IMR-90 (cell line): ENCODE measurements around the gene KRT34. TPM values are rescaled to one million over a fixed set of nuclear protein-coding genes. Genes with fewer than 3 reads are reported as not detected.

Experiments
- ATAC-seq: fragments of 200-7000 bp; cut with Tn5 transposase; 2 replicates; pipeline ENCODE4 v1.9.1; 2020; ENCODE audit warnings: low read depth, mild to moderate bottlenecking, moderate library complexity
- BruUV-seq: library from RNA; stranded (reverse); fragments of 400-500 nt; replicated peaks from 2 replicates; lab custom pipeline; 2021; lab: Mats Ljungman, UMichigan
- CTCF ChIA-PET: fragments of 300-600 bp; formaldehyde crosslinking; extraction: SDS; loops from one replicate; lab custom pipeline; 2021; ENCODE audit warnings: antibody characterized with exemption; lab: Yijun Ruan, JAX
- POLR2A ChIA-PET: fragments of 300-600 bp; sonication (Branson Sonifier 250); formaldehyde crosslinking; loops from one replicate; lab custom pipeline; 2022; ENCODE audit warnings: antibody characterized with exemption; ENCODE audit not compliant: unreplicated experiment; lab: Charles Lee
- DNase-seq: peaks from one replicate; pipeline ENCODE4 v3.0.0; 2013
- H2AFZ ChIP-seq: replicated peaks from 2 replicates; pipeline ENCODE3; 2013; ENCODE audit warnings: low read length, mild to moderate bottlenecking; ENCODE audit not compliant: poor library complexity
- H2AK5ac ChIP-seq: 2 replicates; pipeline ENCODE4 v1.6.1; 2013; ENCODE audit warnings: low read depth, low read length, inconsistent platforms
- H2AK9ac ChIP-seq: replicated peaks from 2 replicates; pipeline ENCODE3; 2013; ENCODE audit warnings: mild to moderate bottlenecking, low read depth, low read length, moderate library complexity; ENCODE audit not compliant: poor library complexity
- H2BK120ac ChIP-seq: 2 replicates; pipeline ENCODE4 v1.6.1; 2013; ENCODE audit warnings: low read depth, low read length, inconsistent platforms
- H2BK15ac ChIP-seq: 3 replicates; pipeline ENCODE4 v1.6.1; 2013; ENCODE audit warnings: low read depth, low read length, inconsistent platforms
- H2BK20ac ChIP-seq: 2 replicates; pipeline ENCODE4 v1.6.1; 2013; ENCODE audit warnings: low read depth, mild to moderate bottlenecking, inconsistent platforms, low read length, moderate library complexity
- H2BK5ac ChIP-seq: 2 replicates; pipeline ENCODE4 v1.6.1; 2013; ENCODE audit warnings: mild to moderate bottlenecking, low read depth, low read length, inconsistent platforms; ENCODE audit not compliant: poor library complexity, severe bottlenecking
- H3K14ac ChIP-seq: replicated peaks from 2 replicates; pipeline ENCODE4 v1.6.1; 2013; ENCODE audit warnings: low read depth, low read length, inconsistent platforms
- H3K18ac ChIP-seq: 2 replicates; pipeline ENCODE4 v1.6.1; 2013; ENCODE audit warnings: low read depth, low read length, control low read depth
- H3K23ac ChIP-seq: 2 replicates; pipeline ENCODE4 v1.6.1; 2013; ENCODE audit warnings: low read depth, low read length, inconsistent platforms
- H3K27ac ChIP-seq: 2 replicates; pipeline ENCODE4 v1.5.1; 2013; ENCODE audit warnings: mild to moderate bottlenecking, control low read depth, low read length; ENCODE audit not compliant: insufficient read depth
- H3K27me3 ChIP-seq: 2 replicates; pipeline ENCODE4 v1.6.1; 2013; ENCODE audit warnings: low read length; ENCODE audit not compliant: control insufficient read depth, insufficient read depth
- H3K36me3 ChIP-seq: 2 replicates; pipeline ENCODE4 v1.6.1; 2013; ENCODE audit warnings: low read length, mixed read lengths; ENCODE audit not compliant: control insufficient read depth, insufficient read depth
- H3K4ac ChIP-seq: 2 replicates; pipeline ENCODE4 v1.6.1; 2013; ENCODE audit warnings: low read depth, low read length, inconsistent platforms
- H3K4me1 ChIP-seq: 2 replicates; pipeline ENCODE4 v1.6.1; 2013; ENCODE audit warnings: low read length, mixed read lengths; ENCODE audit not compliant: control insufficient read depth, insufficient read depth
- H3K4me2 ChIP-seq: 2 replicates; pipeline ENCODE4 v1.6.1; 2013; ENCODE audit warnings: low read depth, mild to moderate bottlenecking, control low read depth, low read length, moderate library complexity
- H3K4me3 ChIP-seq: 2 replicates; pipeline ENCODE4 v1.5.1; 2013; ENCODE audit warnings: low read depth, mild to moderate bottlenecking, control low read depth, low read length, moderate library complexity; ENCODE audit not compliant: insufficient read depth
- H3K56ac ChIP-seq: 2 replicates; pipeline ENCODE4 v1.6.1; 2013; ENCODE audit warnings: low read length, inconsistent platforms; ENCODE audit not compliant: insufficient read depth; ENCODE audit errors: extremely low read depth
- H3K79me1 ChIP-seq, 2 experiments: 2 replicates each; pipeline ENCODE4 v1.6.1; 2013; ENCODE audit warnings: low read length in 2 of 2, inconsistent platforms in 1 of 2, low read depth in 1 of 2
- H3K9ac ChIP-seq: 2 replicates; pipeline ENCODE4 v1.6.1; 2013; ENCODE audit warnings: low read depth, low read length, control low read depth
- H3K9me1 ChIP-seq: 2 replicates; pipeline ENCODE4 v1.6.1; 2013; ENCODE audit warnings: low read length, inconsistent platforms; ENCODE audit not compliant: insufficient read depth
- H3K9me3 ChIP-seq: 2 replicates; pipeline ENCODE4 v1.6.1; 2013; ENCODE audit warnings: low read length; ENCODE audit not compliant: control insufficient read depth, insufficient read depth
- H4K20me1 ChIP-seq: 2 replicates; pipeline ENCODE4 v1.6.1; 2013; ENCODE audit warnings: low read length, inconsistent platforms; ENCODE audit not compliant: insufficient read depth
- H4K5ac ChIP-seq: 2 replicates; pipeline ENCODE4 v1.6.1; 2013; ENCODE audit warnings: mild to moderate bottlenecking, low read depth, low read length, control low read depth
- H4K8ac ChIP-seq, 2 experiments: 2 replicates each; pipeline ENCODE4 v1.6.1; 2013; ENCODE audit warnings: low read depth in 2 of 2, low read length in 2 of 2, control low read depth in 1 of 2, inconsistent platforms in 1 of 2
- H4K91ac ChIP-seq: 2 replicates; pipeline ENCODE4 v1.6.1; 2013; ENCODE audit warnings: low read depth, low read length, inconsistent platforms; ENCODE audit not compliant: insufficient read depth
- CEBPB ChIP-seq: IDR thresholded peaks from 2 replicates; pipeline ENCODE4 v1.6.1; 2012; ENCODE audit warnings: low read depth, low read length, improper control_type of control experiment
- CHD1 ChIP-seq: IDR thresholded peaks from 2 replicates; pipeline ENCODE4 v1.6.1; 2012; ENCODE audit warnings: low read depth, low read length, improper control_type of control experiment
- ELK1 ChIP-seq: fragments of 150-350 bp; IDR thresholded peaks from 2 replicates; pipeline ENCODE4 v1.6.1; 2016; ENCODE audit warnings: low read depth, mild to moderate bottlenecking, low read length, moderate library complexity, borderline replicate concordance
- MAFK ChIP-seq: IDR thresholded peaks from 2 replicates; pipeline ENCODE4 v1.6.1; 2012; ENCODE audit warnings: low read depth, low read length, improper control_type of control experiment
- MAZ ChIP-seq: IDR thresholded peaks from 2 replicates; pipeline ENCODE4 v1.6.1; 2012; ENCODE audit warnings: low read depth, mild to moderate bottlenecking, low read length, improper control_type of control experiment, moderate library complexity, borderline replicate concordance
- POLR2A ChIP-seq: IDR thresholded peaks from 2 replicates; pipeline ENCODE4 v1.6.1; 2012; ENCODE audit warnings: mild to moderate bottlenecking, low read depth, low read length
- RAD21 ChIP-seq: IDR thresholded peaks from 2 replicates; pipeline ENCODE4 v1.6.1; 2012; ENCODE audit warnings: low read length, improper control_type of control experiment
- RCOR1 ChIP-seq: IDR thresholded peaks from 2 replicates; pipeline ENCODE4 v1.6.1; 2012; ENCODE audit warnings: mild to moderate bottlenecking, low read length, improper control_type of control experiment; ENCODE audit not compliant: insufficient replicate concordance
- RFX5 ChIP-seq: IDR thresholded peaks from 2 replicates; pipeline ENCODE4 v1.8.0; 2012; ENCODE audit warnings: low read depth, mild to moderate bottlenecking, low read length, moderate library complexity
- WGBS, 2 experiments: methylation state at CpG; one replicate each; pipeline versions ENCODE4 v1.1.5 to v1.1.7; 2013; ENCODE audit warnings: missing lambda C conversion rate in 2 of 2; ENCODE audit not compliant: insufficient read length in 1 of 2; ENCODE audit errors: extremely low coverage in 2 of 2; 5-methylcytosine and 5-hydroxymethylcytosine counted together
- dilution Hi-C: fragments of 300-500 bp; cut with HindIII; formaldehyde crosslinking; loops from one replicate; pipeline ENCODE4 v1.14.3; 2018; ENCODE audit warnings: low sequenced_read_pairs; ENCODE audit not compliant: unreplicated experiment
- in situ Hi-C: fragments of 300-500 bp; cut with MboI; formaldehyde crosslinking; loops from 3 replicates; pipeline ENCODE4 v1.14.3; 2019; ENCODE audit warnings: low sequenced_read_pairs, inconsistent platforms, mixed read lengths
- intact Hi-C: fragments of 100-400 bp; cut with micrococcal nuclease; formaldehyde crosslinking; loops from 2 replicates; pipeline ENCODE4 v1.10.0; 2022
- polyA plus RNA-seq, 3 experiments: library from polyadenylated mRNA; depleted of rRNA; stranded (reverse); fragments of >200 nt; gene quantifications; 2 replicates each; pipeline ENCODE4 v1.2.3, GENCODE V29; 2012; ENCODE audit warnings: low replicate concordance in 1 of 3
- total RNA-seq: library from RNA; depleted of rRNA; stranded (reverse); fragments of >200 nt; gene quantifications from 2 replicates; pipeline ENCODE4 v1.2.3, GENCODE V29; 2012

KRT34 gene
- total and polyA plus RNA-seq, 2 of the 4 experiments (the other 2 are of a cell fraction), result 3.4 to 3.6 TPM

- no peak overlapping the region for H2AFZ ChIP-seq
- no peak overlapping the region for H2BK20ac ChIP-seq
- DNase-seq (no peak), ATAC-seq (no peak)
- CTCF ChIA-PET, result no interaction called here
- H3K4ac ChIP-seq, result no peak overlapping the region
- no peak overlapping the region for H3K4me2 ChIP-seq
- no TSS peak for BruUV-seq
- no peak overlapping the region for H4K91ac ChIP-seq
- dilution Hi-C loops, result no loop called here
- intact Hi-C loops, result no loop called here
- no peak overlapping the region; a peak in 1 of 4 replicates for H4K8ac ChIP-seq
- H2BK5ac ChIP-seq, result no peak overlapping the region
- 0 out of 2 replicates have a peak overlapping the region, but pooled peaks have one; percentile 11 for H3K14ac ChIP-seq
- POLR2A ChIA-PET, result no interaction called here
- no peaks in the 10 kb centered on the region for H3K79me1 ChIP-seq
- no peak overlapping the region for H2AK5ac ChIP-seq
- no peak overlapping the region; the same call in 1 of the 2 replicates for H2BK120ac ChIP-seq
- H3K9me3 ChIP-seq, result no peaks in the 10 kb centered on the region
- H3K4me3 ChIP-seq, result no peak overlapping the region
- H3K27ac ChIP-seq, result no peak overlapping the region
- H3K18ac ChIP-seq, result no peak overlapping the region
- no peaks in the 10 kb centered on the region for H4K20me1 ChIP-seq
- no peak overlapping the region for H3K9ac ChIP-seq
- H2AK9ac ChIP-seq, result no peak overlapping the region
- 50% methylated on average over 2 of the region's 7 CpGs; no CpG with 5 or more reads in 1 of the 2 experiments for WGBS, 2 experiments
- peaks cover 5% of the 10 kb centered on the region; the same call in 1 of the 2 replicates for H3K4me1 ChIP-seq
- H3K23ac ChIP-seq, result no peak overlapping the region
- no peak overlapping the region for H3K56ac ChIP-seq
- H3K27me3 ChIP-seq, result no peaks in the 10 kb centered on the region
- no peaks in the 10 kb centered on the region; the same call in 1 of the 2 replicates for H3K9me1 ChIP-seq
- in situ Hi-C loops, result no loop called here
- no peaks in the 10 kb centered on the region for H3K36me3 ChIP-seq
- no peak overlapping the region for H2BK15ac ChIP-seq
- no peak overlapping the region for H4K5ac ChIP-seq
- TF ChIP-seq CHD1, result no peak
- TF ChIP-seq CEBPB, result no peak
- no peak for TF ChIP-seq RFX5
- no peak for TF ChIP-seq ELK1
- TF ChIP-seq RAD21, result no peak
- TF ChIP-seq RCOR1, result no peak
- no peak for TF ChIP-seq POLR2A
- TF ChIP-seq MAZ, result no peak
- TF ChIP-seq MAFK, result no peak
Measured at GRCh38 chr17:41390411-41390938, 8.4 kb upstream of the KRT34 start.
